GM19240 (cell line): ENCODE results near the gene FGFRL1.
"Not testable (repeated sequence)": the region's sequence is repeated elsewhere in the genome, so short reads cannot be mapped to it uniquely, and the experiment has no call there.

Experiments
- DNase-seq: peaks from one replicate; pipeline ENCODE4 v3.0.0; 2011; ENCODE audit warnings: low spot score; ENCODE audit not compliant: insufficient read length

FGFRL1 gene

GRCh38 chr4:992297-993110 lies 18.9 kb upstream of the FGFRL1 start:
- no peak for DNase-seq

- no peak for DNase-seq
Observed at GRCh38 chr4:993111-994029, 18.1 kb upstream of the FGFRL1 start, which contains the start of gene SLC26A1. Gene SLC26A1 (minus strand): TSS chr4:993404. CDS start chr4:991703, 1,701 bp downstream.

- DNase-seq, result no peak
Observed at GRCh38 chr4:995311-996026, 16.0 kb upstream of the FGFRL1 start.

GRCh38 chr4:996030-996996 lies 15.1 kb upstream of the FGFRL1 start:
- no peak for DNase-seq

GRCh38 chr4:996997-997374 lies 14.4 kb upstream of the FGFRL1 start:
- DNase-seq, result no peak

- no peak for DNase-seq
Observed at GRCh38 chr4:997375-998071, 13.9 kb upstream of the FGFRL1 start.

- no peak for DNase-seq
Observed at GRCh38 chr4:998096-998691, 13.2 kb upstream of the FGFRL1 start.

- not testable (repeated sequence) for DNase-seq
Observed at GRCh38 chr4:999240-999863, 12.1 kb upstream of the FGFRL1 start.

- no peak for DNase-seq
Observed at GRCh38 chr4:999882-1000425, 11.5 kb upstream of the FGFRL1 start.

- DNase-seq, result no peak
Observed at GRCh38 chr4:1000686-1001260, 10.7 kb upstream of the FGFRL1 start.

GRCh38 chr4:1001561-1002130 lies 9.8 kb upstream of the FGFRL1 start:
- DNase-seq, result no peak

- DNase-seq, result no peak
Observed at GRCh38 chr4:1002131-1002630, 9.2 kb upstream of the FGFRL1 start.

GRCh38 chr4:1002631-1003251 lies 8.7 kb upstream of the FGFRL1 start:
- DNase-seq, result no peak

- no peak for DNase-seq
Observed at GRCh38 chr4:1003271-1004070, 8.0 kb upstream of the FGFRL1 start.

- DNase-seq, result no peak
Observed at GRCh38 chr4:1004071-1004418, 7.4 kb upstream of the FGFRL1 start.
